CD4-positive, alpha-beta memory T cell (primary cell): ENCODE results near the gene FAAP20. TPM values are rescaled to one million over a fixed set of nuclear protein-coding genes. Genes with fewer than 3 reads are reported as not detected.

ENCODE experiments used
- CTCF ChIA-PET: fragments of 350-600 bp; sonication (Branson Sonifier 250); formaldehyde crosslinking; loops from one replicate; lab custom pipeline; 2021; ENCODE audit warnings: inconsistent platforms; ENCODE audit not compliant: partially characterized antibody; lab: Charles Lee
- POLR2A ChIA-PET: fragments of 350-600 bp; sonication (Branson Sonifier 250); formaldehyde crosslinking; loops from one replicate; lab custom pipeline; 2021; ENCODE audit not compliant: partially characterized antibody; lab: Charles Lee
- DNase-seq, 5 donors: peaks; one replicate each; pipeline versions ENCODE4 v3.0.0 to v3.0.0-alpha.2; 2020 to 2022; ENCODE audit warnings: mixed read lengths in 1 of 5
- H3K27ac ChIP-seq: one replicate; pipeline ENCODE4 v1.7.0; 2013; ENCODE audit warnings: low read depth, low read length
- H3K27me3 ChIP-seq: 2 replicates; pipeline ENCODE4 v1.7.0; 2013; ENCODE audit warnings: mild to moderate bottlenecking, low read length, moderate library complexity; ENCODE audit not compliant: insufficient read depth
- H3K36me3 ChIP-seq: 2 replicates; pipeline ENCODE4 v1.7.0; 2013; ENCODE audit warnings: mild to moderate bottlenecking, low read length, moderate library complexity; ENCODE audit not compliant: insufficient read depth
- H3K4me1 ChIP-seq: 2 replicates; pipeline ENCODE4 v1.7.0; 2013; ENCODE audit warnings: mild to moderate bottlenecking, low read length, moderate library complexity; ENCODE audit not compliant: insufficient read depth
- H3K4me3 ChIP-seq, 2 donors: one replicate each; pipeline ENCODE4 v1.7.0; 2013; ENCODE audit warnings: low read length in 2 of 2, mild to moderate bottlenecking in 1 of 2
- H3K9me3 ChIP-seq, 2 donors: one replicate each; pipeline ENCODE4 v1.7.0; 2013; ENCODE audit warnings: low read length in 2 of 2, control low read depth in 1 of 2; ENCODE audit not compliant: control insufficient read depth in 1 of 2
- H3K27ac Mint-ChIP-seq, 7 donors: one replicate each; pipeline ENCODE4 v1.8.0; 2020 to 2021; ENCODE audit warnings: mixed read lengths in 7 of 7, mild to moderate bottlenecking in 6 of 7, inconsistent platforms in 3 of 7, moderate library complexity in 3 of 7
- H3K27me3 Mint-ChIP-seq, 2 donors: one replicate each; pipeline ENCODE4 v1.8.0; 2020 to 2021; ENCODE audit warnings: mixed read lengths in 2 of 2
- H3K36me3 Mint-ChIP-seq, 2 donors: one replicate each; pipeline ENCODE4 v1.8.0; 2020 to 2021; ENCODE audit warnings: mixed read lengths in 2 of 2, inconsistent platforms in 1 of 2, mild to moderate bottlenecking in 1 of 2
- H3K4me1 Mint-ChIP-seq, 4 donors: one replicate each; pipeline ENCODE4 v1.8.0; 2020 to 2021; ENCODE audit warnings: mixed read lengths in 4 of 4, mild to moderate bottlenecking in 1 of 4
- H3K4me3 Mint-ChIP-seq, 8 donors: one replicate each; pipeline ENCODE4 v1.8.0; 2020 to 2021; ENCODE audit warnings: mixed read lengths in 8 of 8, mild to moderate bottlenecking in 7 of 8, moderate library complexity in 6 of 8, inconsistent platforms in 3 of 8
- H3K9me3 Mint-ChIP-seq, 8 donors: one replicate each; pipeline ENCODE4 v1.8.0; 2020 to 2021; ENCODE audit warnings: mixed read lengths in 8 of 8, mild to moderate bottlenecking in 5 of 8, inconsistent platforms in 3 of 8, moderate library complexity in 1 of 8
- intact Hi-C: fragments of 100-400 bp; cut with micrococcal nuclease; formaldehyde crosslinking; loops from one replicate; pipeline ENCODE4 v1.15.1; 2023
- polyA plus RNA-seq, 2 donors: library from polyadenylated mRNA; unstranded; fragments of 300-500 nt; fragmentation: Illumina TruSeq; gene quantifications; one replicate each; pipeline ENCODE4 v1.2.3, GENCODE V29; 2021
- total RNA-seq, 2 experiments: library from RNA; stranded (reverse); gene quantifications; one replicate each; pipeline ENCODE4 v1.2.3, GENCODE V29; 2021

Gene FAAP20
- total and polyA plus RNA-seq, 4 experiments from 2014 or later: 38.4 to 58.9 (median 47.5) TPM

DNA sequence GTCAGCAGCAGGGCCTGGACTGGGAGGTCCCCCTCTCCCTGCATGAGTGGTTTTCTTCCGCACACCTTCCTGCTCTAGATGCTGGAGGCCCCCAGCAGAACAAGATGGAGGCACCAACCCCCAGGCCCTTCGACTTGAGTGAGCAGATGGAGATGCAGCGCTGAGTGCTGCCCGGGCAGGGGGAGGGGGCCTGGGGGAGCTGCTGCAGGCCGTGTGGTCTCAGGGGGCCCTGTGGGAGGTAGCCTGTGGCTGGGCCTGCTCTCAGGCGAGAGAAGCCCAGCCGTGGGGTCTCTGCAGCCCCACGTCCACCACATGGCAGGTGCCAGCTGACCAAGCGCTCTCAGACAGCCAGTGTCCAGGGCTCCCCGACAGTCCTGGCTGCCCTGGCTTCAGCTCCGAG lies 1.2 kb upstream of the FAAP20 start:
- POLR2A ChIA-PET: interaction anchor here (1.1 to 5.2 kb wide), 15 partner anchors 10 to 382 kb away, joined by 3 to 78 read pairs (median 8); partner anchors contain the start of genes MORN1, PANK4, PEX10 and RER1
- Histone ChIP-seq H3K27ac (peak overlapping the region; percentile 64), H3K4me3 (no peak overlapping the region), H3K4me1 (peaks cover 49% of the 10 kb centered on the region), H3K9me3 (no peaks in the 10 kb centered on the region), H3K27me3 (no peaks in the 10 kb centered on the region), H3K36me3 (no peaks in the 10 kb centered on the region)
- Mint-ChIP-seq H3K36me3 (peaks cover 0 to 3% of the 10 kb centered on the region in 2 donors), H3K27me3 (no peaks in the 10 kb centered on the region), H3K9me3 (no peaks in the 10 kb centered on the region), H3K27ac (peak overlapping the region in 3 of 7 donors; percentile 47 to 97 (median 87)), H3K4me1 (peaks cover 8 to 41% (median 24%) of the 10 kb centered on the region in 4 donors), H3K4me3 (no peak overlapping the region)
- no peak for DNase-seq
- CTCF ChIA-PET: interaction anchor here (0.9 to 11.5 kb wide), 13 partner anchors 22 to 390 kb away, joined by 3 to 236 read pairs (median 11); partner anchors contain the start of genes MORN1 and RER1
- intact Hi-C loops: loop anchor here (1.0 to 5.0 kb wide), 11 partner anchors 10 to 391 kb away; partner anchors contain the start of genes MORN1, PANK4, PEX10 and PRXL2B

DNA sequence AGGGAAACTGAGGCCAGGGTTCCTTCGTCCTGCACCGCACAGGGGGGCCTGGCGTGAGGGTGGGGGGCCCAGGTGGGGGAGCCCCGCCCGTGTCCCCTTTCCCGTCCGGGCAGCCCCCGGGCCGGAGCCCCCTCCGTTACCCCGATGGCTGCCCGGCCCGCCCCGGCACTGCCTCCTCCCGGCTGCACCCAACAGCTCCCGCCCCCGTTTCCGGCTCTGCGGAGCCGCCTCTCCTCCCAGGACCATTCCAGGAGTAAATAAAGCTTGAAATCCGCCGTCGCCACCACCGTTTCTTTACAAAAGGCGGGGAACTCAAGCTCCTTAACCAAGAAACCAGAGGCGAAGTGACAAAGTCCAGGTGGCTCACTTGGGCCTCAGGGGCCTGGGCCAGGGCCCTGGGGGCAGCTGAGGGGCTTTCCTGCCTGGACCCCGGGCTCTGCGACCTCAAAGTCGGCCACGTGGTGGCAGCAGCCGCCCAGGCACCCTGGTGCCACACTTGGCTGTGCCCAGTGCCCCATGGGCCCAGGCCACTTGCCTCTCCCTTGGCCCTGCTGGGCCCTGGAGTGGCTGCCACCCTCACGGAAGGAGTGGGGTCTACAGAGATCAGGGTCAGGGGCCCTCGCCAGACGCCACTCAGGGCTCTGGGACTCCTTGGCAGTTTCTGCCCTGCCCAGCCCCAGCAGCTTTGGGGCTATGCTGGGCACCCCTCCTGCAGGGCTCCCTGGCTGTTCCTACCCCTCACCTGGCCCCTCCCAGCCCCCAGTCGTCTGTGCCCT lies 514 bp upstream of the FAAP20 start:
- intact Hi-C loops: loop anchor here (1.0 to 5.0 kb wide), 11 partner anchors 10 to 392 kb away; partner anchors contain the start of genes MORN1, PANK4, PEX10 and PRXL2B
- POLR2A ChIA-PET: interaction anchor here (0.8 to 5.2 kb wide), 32 partner anchors 11 to 390 kb away, joined by 3 to 78 read pairs (median 6); partner anchors contain the start of genes MORN1, PANK4, PEX10 and RER1

DNA sequence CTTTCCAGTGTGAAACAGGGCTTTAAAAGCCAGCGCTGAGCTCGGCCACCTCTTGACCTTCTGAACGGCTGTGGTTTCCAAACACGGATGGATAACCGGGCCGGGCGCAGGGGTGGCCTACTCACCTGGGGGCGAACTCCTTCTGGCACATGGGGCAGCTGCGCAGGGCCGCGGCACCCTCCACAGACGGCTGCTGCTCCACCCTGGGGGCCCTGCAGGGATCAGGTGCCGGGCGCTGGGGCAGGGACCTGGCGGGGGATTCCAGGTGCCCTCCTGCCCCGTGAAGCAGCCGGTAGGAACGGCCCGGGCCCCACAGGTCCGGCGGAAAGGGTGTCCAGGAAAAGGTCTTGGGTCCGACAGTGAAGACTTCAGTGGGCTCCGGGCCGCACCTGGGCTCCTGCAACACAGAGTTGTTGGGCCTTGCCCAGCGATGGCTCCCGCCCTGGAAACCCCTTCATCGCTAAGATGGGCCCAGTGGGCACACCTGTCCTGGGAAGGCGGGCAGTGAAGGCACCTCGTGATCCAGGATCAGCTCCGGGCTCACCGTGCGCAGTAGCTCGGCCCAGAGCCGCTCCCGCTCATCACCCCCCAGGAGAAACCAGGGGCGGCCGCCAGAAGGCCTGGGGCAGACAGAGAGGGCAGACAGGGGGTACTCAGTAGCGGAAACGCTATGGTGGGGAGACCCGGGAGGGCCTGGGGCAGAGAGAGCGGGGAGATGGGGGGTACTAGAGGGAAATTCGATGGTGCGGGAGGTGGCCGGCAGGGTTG lies 874 bp downstream of the FAAP20 start:
- Histone ChIP-seq H3K4me3 (no peak overlapping the region), H3K27ac (peak overlapping the region; percentile 64), H3K4me1 (peaks cover 44% of the 10 kb centered on the region), H3K27me3 (no peaks in the 10 kb centered on the region), H3K36me3 (no peaks in the 10 kb centered on the region), H3K9me3 (no peaks in the 10 kb centered on the region)
- peak overlapping the region in 6 of 7 donors; percentile 17 to 81 (median 50) for H3K27ac Mint-ChIP-seq
- ChIA-PET POLR2A (interaction anchor here (0.9 to 5.2 kb wide), 10 partner anchors 27 to 392 kb away, joined by 3 to 78 read pairs (median 8); partner anchors contain the start of genes MORN1, RER1, SKI and TNFRSF14), CTCF (interaction anchor here (1.6 to 11.5 kb wide), 3 partner anchors 118 to 194 kb away, joined by 4 to 236 read pairs (median 7); no protein-coding TSS in a partner anchor)
- H3K36me3 Mint-ChIP-seq: peaks cover 0 to 6% of the 10 kb centered on the region in 2 donors
- DNase-seq: no peak
- H3K4me3 Mint-ChIP-seq: peak overlapping the region; percentile 31 to 76 (median 50)
- intact Hi-C loops: loop anchor here (2.0 kb wide), 3 partner anchors 107 to 393 kb away; partner anchors contain the start of genes MORN1, PRXL2B and RER1
- H3K9me3 Mint-ChIP-seq: no peaks in the 10 kb centered on the region
- peaks cover 5 to 38% (median 19%) of the 10 kb centered on the region in 4 donors for H3K4me1 Mint-ChIP-seq
- H3K27me3 Mint-ChIP-seq: no peaks in the 10 kb centered on the region

More for the DNA sequence above, 514 bp upstream of the FAAP20 start:
- peaks cover 0 to 3% of the 10 kb centered on the region in 2 donors for H3K36me3 Mint-ChIP-seq
- no peaks in the 10 kb centered on the region for H3K9me3 Mint-ChIP-seq
- no peaks in the 10 kb centered on the region for H3K9me3 ChIP-seq
- H3K4me3 ChIP-seq: peak overlapping the region; percentile 57 to 68
- CTCF ChIA-PET: interaction anchor here (0.7 to 11.5 kb wide), 40 partner anchors 9 to 592 kb away, joined by 3 to 236 read pairs (median 5); partner anchors contain the start of genes MORN1, PANK4, PEX10 and RER1
- no peaks in the 10 kb centered on the region for H3K36me3 ChIP-seq
- H3K27ac ChIP-seq: peak overlapping the region; percentile 64
- peak; percentile 91 to 98 (median 94) for DNase-seq
- no peaks in the 10 kb centered on the region for H3K27me3 ChIP-seq
- peak overlapping the region; percentile 87 to 97 (median 92) for H3K27ac Mint-ChIP-seq
- H3K4me1 ChIP-seq: peaks cover 49% of the 10 kb centered on the region
- no peaks in the 10 kb centered on the region for H3K27me3 Mint-ChIP-seq
- H3K4me1 Mint-ChIP-seq: peaks cover 8 to 43% (median 24%) of the 10 kb centered on the region in 4 donors
- H3K4me3 Mint-ChIP-seq: peak overlapping the region; percentile 82 to 94 (median 84)

DNA sequence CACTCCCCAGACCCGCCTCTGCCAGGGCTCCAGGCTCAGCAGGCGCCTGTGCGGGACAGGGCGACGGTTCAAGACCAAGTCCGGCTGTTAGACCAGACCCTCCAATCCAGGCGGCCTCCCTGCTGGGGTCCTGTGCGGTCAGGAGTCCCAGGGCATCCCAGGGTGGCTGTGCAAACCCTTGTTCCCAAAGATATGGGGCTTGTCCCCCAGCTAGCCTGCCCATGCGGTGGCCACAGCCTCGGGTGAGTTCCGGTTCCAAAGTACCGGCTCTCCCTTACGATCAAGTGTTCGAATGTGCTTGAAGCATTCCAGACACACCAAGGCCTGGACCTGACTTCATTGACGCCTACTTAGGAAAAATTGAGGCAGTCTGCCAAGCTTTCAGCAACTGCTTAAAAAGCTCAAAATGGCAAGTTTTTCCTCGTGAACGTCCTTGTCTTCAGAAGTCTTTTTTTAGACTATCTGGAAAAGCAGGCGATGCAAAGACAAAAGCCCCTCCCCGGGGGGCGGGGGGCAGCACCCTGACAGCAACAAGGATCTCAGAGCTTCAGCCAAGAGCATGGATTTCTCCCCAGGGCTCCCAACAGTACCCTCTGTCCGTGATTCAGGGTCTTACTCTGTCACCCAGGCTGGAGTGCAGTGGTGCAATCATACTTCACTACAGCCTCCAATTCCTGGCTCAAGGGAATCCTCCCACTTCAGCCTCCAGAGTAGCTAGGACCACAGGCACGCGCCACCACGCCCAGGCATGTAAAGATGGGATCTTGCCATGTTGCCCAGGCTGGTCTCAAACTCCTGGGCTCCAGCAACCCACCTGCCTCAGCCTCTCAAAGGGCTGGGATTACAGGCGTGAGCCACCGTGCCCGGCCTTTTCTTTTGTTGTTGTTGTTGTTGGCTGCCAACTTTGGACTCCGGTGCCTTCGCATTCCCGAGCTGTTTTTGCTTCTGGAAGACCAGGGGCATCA lies 2.3 kb downstream of the FAAP20 start:
- H3K9me3 ChIP-seq: no peaks in the 10 kb centered on the region
- Mint-ChIP-seq H3K36me3 (peaks cover 0 to 6% of the 10 kb centered on the region in 2 donors), H3K27me3 (no peaks in the 10 kb centered on the region), H3K4me3 (peak overlapping the region in 5 of 8 donors; percentile 20 to 76 (median 36)), H3K4me1 (peaks cover 5 to 32% (median 15%) of the 10 kb centered on the region in 4 donors), H3K27ac (peak overlapping the region in 6 of 7 donors; percentile 52 to 75 (median 68)), H3K9me3 (no peaks in the 10 kb centered on the region)
- CTCF ChIA-PET: interaction anchor here (1.4 to 11.5 kb wide), 2 partner anchors 18 to 188 kb away, joined by 3 to 236 read pairs; no protein-coding TSS in a partner anchor
- intact Hi-C loops: no loop called here
- peaks cover 35% of the 10 kb centered on the region for H3K4me1 ChIP-seq
- no peak overlapping the region for H3K27ac ChIP-seq
- no peaks in the 10 kb centered on the region for H3K36me3 ChIP-seq
- DNase-seq: no peak
- POLR2A ChIA-PET: interaction anchor here (0.7 to 1.3 kb wide), 3 partner anchors 38 to 109 kb away, joined by 3 to 4 read pairs (median 3); no protein-coding TSS in a partner anchor
- no peaks in the 10 kb centered on the region for H3K27me3 ChIP-seq
- H3K4me3 ChIP-seq: no peak overlapping the region

DNA sequence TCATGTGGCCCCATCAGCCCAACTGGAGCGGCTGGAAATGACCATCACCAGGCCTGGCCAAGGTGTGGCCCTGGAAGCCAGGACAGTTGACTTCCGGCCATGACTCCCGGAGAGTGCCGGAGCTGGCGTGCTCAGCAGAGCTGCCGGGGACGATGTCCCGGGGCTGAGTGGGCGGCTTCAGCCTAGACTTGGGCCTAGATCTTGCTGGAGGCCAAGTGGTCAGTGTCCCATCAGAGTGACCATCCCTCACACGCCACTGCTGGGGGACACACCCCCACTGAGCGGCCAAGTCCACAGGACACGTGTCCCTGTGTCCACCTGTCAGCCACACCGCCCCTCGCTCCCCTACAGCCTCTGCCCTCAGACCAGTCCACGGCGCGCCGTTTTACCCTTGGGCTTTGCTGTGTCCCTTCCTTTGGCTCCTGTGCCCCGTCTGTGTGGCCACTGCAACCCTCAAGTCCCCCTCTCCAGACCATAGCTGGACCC lies 4.0 kb downstream of the FAAP20 start:
- peaks cover under 1 to 9% of the 10 kb centered on the region in 2 donors for H3K36me3 Mint-ChIP-seq

More for the DNA sequence above, 4.0 kb downstream of the FAAP20 start:
- H3K9me3 Mint-ChIP-seq: no peaks in the 10 kb centered on the region
- intact Hi-C loops: no loop called here
- Histone ChIP-seq H3K27me3 (no peaks in the 10 kb centered on the region), H3K27ac (peak overlapping the region; percentile 73), H3K4me1 (peaks cover 34% of the 10 kb centered on the region), H3K9me3 (no peaks in the 10 kb centered on the region), H3K4me3 (no peak overlapping the region), H3K36me3 (no peaks in the 10 kb centered on the region)
- peak overlapping the region in 3 of 7 donors; percentile 63 to 84 (median 68) for H3K27ac Mint-ChIP-seq
- POLR2A ChIA-PET: interaction anchor here (0.8 to 1.7 kb wide), 3 partner anchors 201 to 395 kb away, joined by 3 to 4 read pairs (median 3); partner anchors contain the start of gene RER1
- peak overlapping the region in 4 of 8 donors; percentile 24 to 53 (median 42) for H3K4me3 Mint-ChIP-seq
- peaks cover 5 to 32% (median 15%) of the 10 kb centered on the region in 4 donors for H3K4me1 Mint-ChIP-seq
- CTCF ChIA-PET: interaction anchor here (0.9 to 11.5 kb wide), 2 partner anchors 16 to 190 kb away, joined by 3 to 236 read pairs; no protein-coding TSS in a partner anchor
- DNase-seq: no peak
- no peaks in the 10 kb centered on the region for H3K27me3 Mint-ChIP-seq
